NCI-H2196 (cell line): ENCODE data around the gene TYMS.

Source experiments
- DNase-seq: peaks from one replicate; lab custom pipeline; 2025; ENCODE audit not compliant: unreplicated experiment; lab: John Stamatoyannopoulos, UW

Gene TYMS

GRCh38 chr18:710418-711300 is 53.2 kb downstream of the TYMS start:
- DNase-seq: no peak

GRCh38 chr18:711310-711656 is 53.8 kb downstream of the TYMS start:
- DNase-seq: no peak

- peak; percentile 69 for DNase-seq
These were observed 54.4 kb downstream of the TYMS start for GRCh38 chr18:711657-712400.

GRCh38 chr18:712401-713134 is 55.1 kb downstream of the TYMS start, which contains the start of gene ENOSF1:
Gene ENOSF1, minus strand, starts transcription at chr18:712630. Its CDS starts 43 bp downstream, at chr18:712587.
- DNase-seq: peak; percentile 79

- no peak for DNase-seq
These were observed 55.7 kb downstream of the TYMS start for GRCh38 chr18:713135-713490.

- DNase-seq: no peak
These were observed 58.2 kb downstream of the TYMS start for GRCh38 chr18:715626-716025.

GRCh38 chr18:717003-717402 is 59.5 kb downstream of the TYMS start:
- no peak for DNase-seq
